MV-4-11 (cell line): Measurements from ENCODE around the gene L3MBTL2.

Source experiments
- DNase-seq: peaks from one replicate; lab custom pipeline; 2025; lab: John Stamatoyannopoulos, UW

L3MBTL2 gene

DNA sequence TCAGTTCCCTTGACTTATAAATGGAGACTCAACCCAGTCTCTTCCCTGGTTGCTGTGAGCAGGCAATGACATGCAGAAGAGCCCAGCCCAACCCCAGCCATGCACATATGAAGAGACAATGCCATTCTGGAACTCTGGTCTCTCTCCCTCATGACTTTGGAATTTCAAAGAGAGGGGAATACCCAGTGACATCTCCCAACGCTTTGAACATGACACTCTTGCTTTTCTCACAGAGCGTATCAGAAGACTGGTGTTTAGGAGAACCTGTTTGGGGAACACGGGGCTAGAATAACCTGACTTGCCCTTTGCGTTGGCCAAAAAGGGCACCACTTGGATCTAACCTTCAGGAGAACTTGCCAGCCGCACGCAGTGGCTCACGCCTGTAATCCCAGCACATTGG lies 68.0 kb downstream of the L3MBTL2 start:
- no peak for DNase-seq

DNA sequence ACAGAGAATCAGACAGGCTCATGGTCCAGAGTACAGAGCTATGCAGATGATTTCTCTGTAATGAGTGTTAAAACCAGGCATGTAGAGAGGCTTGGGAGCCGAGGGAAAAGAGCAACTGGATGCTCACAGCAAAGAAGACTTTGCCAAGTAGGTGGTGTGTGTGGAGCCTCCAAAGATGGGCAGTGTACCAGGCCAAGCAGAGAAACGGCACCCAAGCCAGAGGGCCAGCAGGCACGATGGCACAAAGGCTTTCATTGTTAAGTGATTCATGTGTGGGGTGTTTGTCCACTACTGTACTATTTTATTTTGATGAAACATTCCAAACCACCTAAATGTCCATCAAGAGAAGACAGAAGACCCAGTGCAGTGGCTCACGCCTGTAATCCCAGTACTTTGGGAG lies 69.7 kb downstream of the L3MBTL2 start:
- DNase-seq: no peak

- DNase-seq: no peak
Measured at GRCh38 chr22:41280065-41280464, 75.0 kb downstream of the L3MBTL2 start.

GRCh38 chr22:41280854-41281253 lies 75.7 kb downstream of the L3MBTL2 start:
- no peak for DNase-seq
